ENCODE results near the gene KCNC1.

- TF ChIP-seq POLR2A (IDR thresholded peaks at IDR 0.05) (no peak), CTCF (IDR thresholded peaks at IDR 0.05) (no peak)
These were observed 44.6 kb downstream of the KCNC1 start for GRCh38 chr11:17778956-17779860.
